OCI-LY1 (cell line): ENCODE results near the gene IL16.
"Not testable (repeated sequence)": the region's sequence is repeated elsewhere in the genome, so short reads cannot be mapped to it uniquely, and the experiment has no call there.

ENCODE experiments used
- H2AFZ ChIP-seq: fragments of 200-600 bp; sonication (generic), shearing (Covaris generic); 2 replicates; pipeline ENCODE4 v1.6.0; 2014; ENCODE audit warnings: antibody characterized with exemption, mild to moderate bottlenecking, low read length
- H3F3A ChIP-seq: fragments of 200-600 bp; sonication (generic), shearing (Covaris generic); 2 replicates; pipeline ENCODE4 v1.6.0; 2014; ENCODE audit warnings: mild to moderate bottlenecking, antibody characterized with exemption, low read length, moderate library complexity; ENCODE audit not compliant: insufficient read depth
- H3K27ac ChIP-seq: fragments of 200-600 bp; sonication (generic); 2 replicates; pipeline ENCODE4 v1.5.1; 2014; ENCODE audit warnings: low read length, mixed run types, mild to moderate bottlenecking, low read depth; ENCODE audit not compliant: poor library complexity, severe bottlenecking
- H3K27me3 ChIP-seq: fragments of 200-600 bp; sonication (generic); 2 replicates; pipeline ENCODE4 v1.6.0; 2014; ENCODE audit warnings: antibody characterized with exemption, mild to moderate bottlenecking, low read length, moderate library complexity; ENCODE audit not compliant: insufficient read depth
- H3K36me3 ChIP-seq: fragments of 200-600 bp; sonication (generic); 2 replicates; pipeline ENCODE4 v1.6.1; 2014; ENCODE audit warnings: mild to moderate bottlenecking, antibody characterized with exemption, low read length, moderate library complexity, mixed read lengths; ENCODE audit not compliant: insufficient read depth
- H3K4me1 ChIP-seq: fragments of 200-600 bp; sonication (generic); 2 replicates; pipeline ENCODE4 v1.5.1; 2014; ENCODE audit warnings: mild to moderate bottlenecking, low read length, moderate library complexity; ENCODE audit not compliant: insufficient read depth, severe bottlenecking
- H3K4me2 ChIP-seq: fragments of 200-600 bp; sonication (generic), shearing (Covaris generic); 2 replicates; pipeline ENCODE4 v1.6.1; 2014; ENCODE audit warnings: low read length
- H3K4me3 ChIP-seq: fragments of 200-600 bp; sonication (generic); 2 replicates; pipeline ENCODE4 v1.5.1; 2014; ENCODE audit warnings: low read length, low read depth, mild to moderate bottlenecking, mixed read lengths; ENCODE audit not compliant: poor library complexity, severe bottlenecking
- H3K79me2 ChIP-seq: fragments of 200-600 bp; shearing (Covaris generic); 2 replicates; pipeline ENCODE4 v1.6.1; 2016; ENCODE audit warnings: mixed run types, low read length, mixed read lengths; ENCODE audit not compliant: insufficient read depth
- H3K9ac ChIP-seq: fragments of 200-600 bp; sonication (generic), shearing (Covaris generic); 2 replicates; pipeline ENCODE4 v1.6.1; 2014; ENCODE audit warnings: mild to moderate bottlenecking, low read length, mixed read lengths
- H3K9me2 ChIP-seq: fragments of 200-600 bp; sonication (generic), shearing (Covaris generic); 2 replicates; pipeline ENCODE4 v1.6.1; 2014; ENCODE audit warnings: low read depth, mild to moderate bottlenecking, low read length, mixed read lengths
- H3K9me3 ChIP-seq: fragments of 200-600 bp; shearing (Covaris generic); 2 replicates; pipeline ENCODE4 v1.6.1; 2014; ENCODE audit warnings: low read length, mixed read lengths
- H4K20me1 ChIP-seq: fragments of 200-600 bp; sonication (generic), shearing (Covaris generic); 2 replicates; pipeline ENCODE4 v1.6.0; 2016; ENCODE audit warnings: mild to moderate bottlenecking, low read length; ENCODE audit not compliant: insufficient read depth
- CTCF ChIP-seq: fragments of 200-600 bp; sonication (generic), shearing (Covaris generic); IDR thresholded peaks from 2 replicates; pipeline ENCODE4 v1.5.1; 2017; ENCODE audit warnings: mild to moderate bottlenecking, antibody characterized with exemption, low read length, moderate library complexity, mixed read lengths
- EZH2 ChIP-seq: fragments of 200-600 bp; sonication (generic), shearing (Covaris generic); IDR thresholded peaks from 2 replicates; pipeline ENCODE4 v1.8.0; 2017; ENCODE audit warnings: borderline replicate concordance, mixed run types, mild to moderate bottlenecking, antibody characterized with exemption, low read length, moderate library complexity, mixed read lengths

Gene IL16

GRCh38 chr15:81157195-81157938, 39.3 kb upstream of the IL16 start:
- Histone ChIP-seq H3K9ac (no peak overlapping the region), H2AFZ (no peak overlapping the region), H3F3A (no peaks in the 10 kb centered on the region), H3K4me3 (no peak overlapping the region), H3K4me2 (no peak overlapping the region), H3K79me2 (no peaks in the 10 kb centered on the region), H3K9me2 (no peaks in the 10 kb centered on the region), H3K27ac (no peak overlapping the region), H3K36me3 (no peaks in the 10 kb centered on the region), H3K27me3 (0 out of 2 replicates have a peak, but pooled peaks cover 4% of the 10 kb centered on the region), H4K20me1 (no peaks in the 10 kb centered on the region), H3K9me3 (no peaks in the 10 kb centered on the region), H3K4me1 (no peaks in the 10 kb centered on the region)
- TF ChIP-seq CTCF (no peak), EZH2 (no peak)

DNA sequence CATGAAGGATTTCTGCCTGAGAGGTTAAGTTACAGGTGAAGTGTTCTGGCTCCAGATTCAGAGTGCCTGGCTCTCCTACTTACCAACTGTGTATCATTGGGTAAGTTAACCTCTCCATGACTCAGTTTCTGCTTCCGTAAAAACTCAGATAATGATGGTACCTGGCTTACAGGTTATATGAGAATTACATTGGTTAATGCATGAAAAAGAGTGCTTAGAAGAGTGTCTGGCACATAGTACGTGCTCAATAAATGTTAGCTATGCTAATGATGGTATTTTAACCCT, 38.8 kb upstream of the IL16 start:
- Histone ChIP-seq H3K9me3 (no peaks in the 10 kb centered on the region), H4K20me1 (no peaks in the 10 kb centered on the region), H3K4me1 (no peaks in the 10 kb centered on the region), H3F3A (no peaks in the 10 kb centered on the region), H2AFZ (no peak overlapping the region), H3K36me3 (no peaks in the 10 kb centered on the region), H3K4me2 (no peak overlapping the region), H3K79me2 (no peaks in the 10 kb centered on the region), H3K4me3 (no peak overlapping the region), H3K9ac (no peak overlapping the region), H3K27me3 (0 out of 2 replicates have a peak, but pooled peaks cover 4% of the 10 kb centered on the region), H3K27ac (no peak overlapping the region), H3K9me2 (no peaks in the 10 kb centered on the region)
- TF ChIP-seq EZH2 (no peak), CTCF (no peak)

DNA sequence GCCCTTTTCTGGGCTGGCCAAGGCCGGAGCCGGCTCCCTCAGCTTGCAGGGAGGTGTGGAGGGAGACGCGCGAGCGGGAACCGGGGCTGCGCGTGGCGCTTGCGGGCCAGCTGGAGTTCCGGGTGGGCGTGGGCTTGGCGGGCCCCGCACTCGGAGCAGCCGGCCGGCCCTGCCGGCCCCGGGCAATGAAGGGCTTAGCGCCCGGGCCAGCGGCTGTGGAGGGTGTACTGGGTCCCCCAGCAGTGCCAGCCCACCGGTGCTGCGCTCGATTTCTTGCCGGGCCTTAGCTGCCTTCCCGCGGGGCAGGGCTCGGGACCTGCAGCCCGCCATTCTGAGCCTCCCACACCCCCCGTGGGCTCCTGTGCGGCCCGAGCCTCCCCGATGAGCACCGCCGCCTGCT, 38.1 kb upstream of the IL16 start:
- not testable (repeated sequence) for H3K9me2 ChIP-seq, H3F3A ChIP-seq, H4K20me1 ChIP-seq, H3K9ac ChIP-seq, H3K27ac ChIP-seq, H3K4me3 ChIP-seq, H3K4me1 ChIP-seq, H3K9me3 ChIP-seq, H3K4me2 ChIP-seq, H3K79me2 ChIP-seq, H2AFZ ChIP-seq, H3K27me3 ChIP-seq, H3K36me3 ChIP-seq
